ENCODE results near the gene CCDC157.
"Not testable (repeated sequence)": the region's sequence is repeated elsewhere in the genome, so short reads cannot be mapped to it uniquely, and the experiment has no call there.

The CCDC157 gene

DNA sequence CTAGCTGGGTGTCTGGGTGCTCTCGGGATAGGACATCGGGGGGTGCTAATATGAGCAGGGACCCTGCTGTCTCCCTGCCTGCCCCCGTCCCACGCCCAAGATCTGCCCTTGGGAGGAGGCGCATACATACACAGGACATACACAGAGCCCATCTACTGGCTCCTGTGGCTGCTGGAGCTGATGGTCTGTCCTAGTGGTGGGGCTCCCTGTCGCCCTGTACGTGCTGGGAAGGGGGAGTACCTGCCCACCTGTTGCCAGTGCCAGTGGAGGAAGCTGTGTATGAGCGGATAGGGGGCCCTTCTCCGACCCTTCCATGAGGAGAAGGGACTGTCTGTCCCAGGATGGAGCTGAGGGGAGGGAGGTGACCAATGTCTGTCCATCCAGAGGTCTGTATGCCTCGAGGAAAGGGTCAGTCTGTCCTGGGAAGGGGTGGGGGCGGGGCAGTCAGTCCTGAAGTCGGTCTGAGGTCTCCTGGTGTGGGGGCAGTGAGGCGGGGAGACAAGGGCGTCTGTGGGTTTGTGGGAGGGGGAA is 31.0 kb upstream of the CCDC157 start:
- DNase-seq (ENCODE audit: low read depth in 2 of 2) = no peak

DNA sequence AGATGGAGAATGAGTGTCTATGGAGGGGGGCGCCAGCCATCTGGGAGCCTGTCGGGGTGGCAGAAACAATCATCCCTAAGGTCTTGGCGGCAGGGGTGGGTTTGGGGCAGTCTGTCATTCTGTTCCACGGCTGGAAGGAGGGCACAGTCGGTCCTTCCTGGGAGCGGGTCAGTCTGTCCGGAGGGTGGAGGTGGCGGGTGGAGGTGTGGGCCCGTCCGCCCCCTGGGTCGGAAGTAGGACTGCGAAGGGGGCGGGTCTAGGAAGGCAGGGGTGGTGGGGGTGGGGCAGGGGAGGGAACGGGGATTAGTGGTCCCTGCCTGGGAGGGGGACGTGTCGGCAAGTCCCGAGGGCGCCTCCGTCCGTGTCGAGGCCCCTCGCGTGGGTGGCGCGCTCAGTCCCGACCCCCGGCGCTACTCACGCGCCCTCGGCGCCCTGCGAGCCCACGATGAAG is 30.5 kb upstream of the CCDC157 start:
- no peak for DNase-seq (ENCODE audit: low read depth in 2 of 2)

DNA sequence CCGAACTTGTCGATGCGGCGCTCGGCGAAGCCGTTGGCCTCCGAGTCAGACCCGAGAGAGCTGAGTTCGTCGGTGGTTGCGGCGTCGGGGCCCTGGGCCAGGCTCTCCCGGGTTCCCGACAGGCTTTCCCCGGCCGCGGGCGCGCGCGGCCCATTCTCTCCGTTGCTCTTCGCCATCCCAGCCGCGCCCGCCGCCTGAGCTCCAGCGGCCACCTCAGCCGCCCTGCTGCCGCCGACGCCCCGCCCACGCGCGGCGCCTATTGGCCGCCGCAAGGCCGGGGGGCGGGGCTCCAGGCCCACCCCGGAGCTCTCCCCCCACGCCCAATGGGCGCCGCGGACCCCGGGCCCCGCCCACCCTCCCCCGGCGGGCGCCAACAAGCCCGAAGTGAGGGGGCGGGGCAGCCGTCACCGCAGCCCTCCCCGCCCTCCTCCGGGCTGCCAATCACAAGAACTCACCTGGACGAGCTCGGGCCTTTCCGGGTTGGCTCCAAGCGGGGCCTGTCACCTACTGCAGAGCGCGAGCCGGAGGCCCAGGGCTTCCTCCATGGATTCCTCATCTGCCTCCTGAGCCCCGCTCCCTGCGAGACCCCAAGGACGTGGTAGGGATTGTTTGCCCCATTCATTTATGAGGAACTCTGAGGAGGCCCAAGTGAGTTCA is 30.0 kb upstream of the CCDC157 start, which contains the start of gene TBC1D10A:
TBC1D10A (minus strand) TSS at position 236 of the 657 bp plus-strand sequence; CDS start at position 176, 60 bp downstream.
- peak; percentile 86 to 94 for DNase-seq (ENCODE audit: low read depth in 2 of 2)

DNA sequence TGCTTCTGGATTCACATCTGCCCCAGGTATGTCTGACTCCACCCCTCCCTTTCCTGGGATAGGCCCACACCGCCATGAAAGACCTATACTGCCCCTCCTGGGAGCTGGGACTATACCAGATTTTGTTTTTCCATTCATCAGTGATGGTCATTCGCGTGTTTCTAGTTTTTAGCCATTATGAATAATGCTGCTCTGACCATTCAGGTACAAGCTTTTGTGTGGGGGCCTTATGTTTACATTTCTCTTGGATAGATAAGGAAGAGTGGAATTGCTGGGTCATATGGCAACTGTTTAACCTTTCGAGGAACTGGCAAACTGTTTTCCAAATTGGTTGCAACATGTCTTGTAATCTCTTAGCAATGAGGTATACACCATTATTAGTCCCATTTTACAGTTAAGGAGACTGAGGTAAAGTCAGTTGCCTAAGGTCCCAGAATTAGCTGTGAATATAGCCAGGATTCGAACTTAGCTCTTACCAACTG is 28.9 kb upstream of the CCDC157 start:
- DNase-seq (ENCODE audit: low read depth in 2 of 2) = no peak

DNA sequence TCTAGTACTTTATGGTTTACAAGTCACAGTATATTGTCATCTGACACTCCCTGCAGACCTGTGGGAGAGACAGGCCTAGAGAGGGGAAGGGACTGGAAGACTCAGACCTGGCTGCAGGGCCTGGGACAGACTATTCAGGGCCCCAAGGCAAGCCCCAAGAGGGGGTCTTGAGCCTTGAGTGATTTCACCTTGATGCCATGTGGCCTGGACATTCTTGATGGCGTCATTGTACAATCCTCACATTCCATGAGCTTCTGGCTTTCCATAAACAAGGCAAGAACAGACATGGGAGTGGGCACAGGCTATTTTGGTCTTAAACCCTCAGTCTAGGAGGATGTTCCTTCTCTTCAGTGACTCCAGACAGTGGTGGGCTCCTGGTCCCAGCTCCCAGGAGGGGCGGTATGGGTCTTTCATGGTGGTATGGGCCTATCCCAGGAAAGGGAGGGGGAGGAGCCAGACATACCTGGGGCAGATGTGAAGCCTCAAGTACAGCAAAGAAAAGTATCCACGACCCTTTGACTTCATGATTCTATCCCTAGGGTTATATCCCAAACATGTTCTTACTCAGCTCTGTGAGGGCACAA is 28.2 kb upstream of the CCDC157 start:
- no peak for DNase-seq (ENCODE audit: low read depth in 2 of 2)

DNA sequence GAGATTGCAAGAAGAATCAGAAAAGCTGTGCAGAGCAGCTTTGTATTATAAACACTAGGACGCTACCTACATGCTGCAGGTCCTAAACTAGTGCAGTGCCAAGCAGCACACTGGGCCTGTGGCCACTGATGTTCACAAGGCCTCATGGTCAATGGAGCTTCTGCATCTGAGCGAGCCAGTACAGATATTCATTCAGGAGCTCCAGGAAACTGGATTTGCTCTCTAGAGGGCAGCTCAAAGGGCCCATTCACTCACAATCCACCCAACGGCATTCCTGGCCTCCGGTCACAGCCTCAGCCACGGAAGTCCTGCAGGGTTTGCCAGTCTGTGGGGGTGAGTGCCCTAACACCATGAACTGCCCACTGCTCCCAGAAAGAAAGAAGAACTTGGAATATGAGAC is 24.3 kb upstream of the CCDC157 start:
- DNase-seq (ENCODE audit: low read depth in 2 of 2) = no peak

DNA sequence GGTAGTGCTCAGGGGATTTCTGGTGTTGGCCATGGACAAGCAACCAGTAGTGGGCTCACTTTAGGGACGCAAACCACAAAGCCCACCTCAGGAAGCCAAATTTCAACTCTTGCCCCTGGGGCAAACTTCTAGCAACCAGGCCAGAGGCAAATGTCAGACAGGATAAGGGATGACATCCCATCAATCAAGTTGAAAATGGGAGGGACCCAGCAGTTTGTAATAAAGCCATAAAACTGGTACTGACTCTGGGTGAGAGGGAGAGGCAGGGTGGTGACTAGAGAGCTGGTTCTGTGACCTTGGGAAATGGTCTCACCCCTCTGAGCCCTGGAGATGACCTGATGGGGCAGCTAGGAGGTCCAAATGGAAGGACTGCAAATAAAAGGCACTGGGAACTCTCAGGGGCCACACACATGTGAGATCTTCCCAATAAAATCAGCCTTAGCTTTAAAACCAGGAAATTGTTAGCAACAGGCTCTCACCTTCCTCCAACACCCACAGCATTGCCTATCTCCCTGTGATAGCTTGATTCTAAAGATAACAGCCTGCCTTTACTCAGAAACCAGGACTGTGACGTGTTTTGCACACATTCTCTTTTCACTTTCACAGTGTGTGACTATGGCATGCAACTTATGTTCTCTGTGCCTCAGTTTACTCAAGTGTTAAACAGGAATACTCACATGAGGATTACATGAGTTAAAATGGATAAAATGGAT is 23.7 kb upstream of the CCDC157 start:
- no peak for DNase-seq (ENCODE audit: low read depth in 2 of 2)

DNA sequence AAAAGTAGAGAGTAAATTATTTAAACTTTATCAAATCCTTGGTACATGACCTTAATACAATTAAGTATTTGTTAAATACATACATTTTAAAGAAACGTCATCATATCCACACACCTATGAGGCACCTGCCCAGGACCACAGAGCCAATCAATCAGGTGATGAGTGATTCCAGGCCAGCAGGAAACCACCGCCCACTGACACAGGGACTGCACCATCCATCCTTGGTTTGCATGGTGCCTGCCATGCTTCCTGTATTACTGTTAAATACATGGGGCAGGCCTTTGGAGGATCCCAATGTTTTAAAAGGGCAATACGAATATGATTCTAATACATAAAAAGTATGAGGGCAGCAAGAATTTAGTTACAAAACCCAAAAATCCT is 23.1 kb upstream of the CCDC157 start:
- DNase-seq (ENCODE audit: low read depth in 2 of 2) = no peak

DNA sequence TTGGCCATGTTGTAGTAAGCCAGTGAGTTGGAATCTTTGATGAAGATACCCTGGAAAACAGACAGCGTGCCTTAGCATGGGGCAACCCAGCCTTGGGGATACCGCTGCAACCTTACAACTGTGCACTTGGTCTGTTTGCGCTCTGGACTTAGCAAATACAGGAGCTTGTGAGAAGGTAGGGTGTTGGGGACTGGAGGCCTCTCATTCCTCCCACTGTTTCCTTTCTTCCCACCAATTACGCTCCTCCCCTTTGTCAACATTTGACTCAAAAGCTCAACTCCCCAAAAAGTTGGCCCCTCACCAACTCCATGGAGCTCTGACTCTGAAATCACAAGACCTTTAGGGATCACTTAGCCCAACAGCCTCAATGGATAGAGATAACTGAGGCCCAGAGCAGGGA is 22.2 kb upstream of the CCDC157 start:
- DNase-seq (ENCODE audit: low read depth in 2 of 2) = no peak

DNA sequence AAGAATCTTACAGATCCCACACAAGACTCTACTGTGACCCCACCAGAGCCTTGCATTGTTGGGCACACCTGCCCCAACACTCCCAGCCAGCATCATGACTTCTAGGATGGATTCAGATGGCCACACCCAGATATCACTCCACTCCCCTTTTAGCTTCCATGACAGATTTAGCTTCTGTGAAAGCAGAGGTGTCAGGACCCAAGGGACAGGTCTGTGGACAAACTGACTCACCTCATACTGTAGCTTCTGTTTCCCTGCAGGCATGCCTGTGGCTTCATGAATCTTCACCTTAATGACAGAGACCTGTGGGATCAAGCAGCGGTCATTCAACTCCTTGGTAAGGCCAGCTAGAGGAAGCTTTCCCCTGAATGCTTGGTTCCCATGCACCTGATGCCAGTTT is 21.6 kb upstream of the CCDC157 start:
- DNase-seq (ENCODE audit: low read depth in 2 of 2) = no peak

DNA sequence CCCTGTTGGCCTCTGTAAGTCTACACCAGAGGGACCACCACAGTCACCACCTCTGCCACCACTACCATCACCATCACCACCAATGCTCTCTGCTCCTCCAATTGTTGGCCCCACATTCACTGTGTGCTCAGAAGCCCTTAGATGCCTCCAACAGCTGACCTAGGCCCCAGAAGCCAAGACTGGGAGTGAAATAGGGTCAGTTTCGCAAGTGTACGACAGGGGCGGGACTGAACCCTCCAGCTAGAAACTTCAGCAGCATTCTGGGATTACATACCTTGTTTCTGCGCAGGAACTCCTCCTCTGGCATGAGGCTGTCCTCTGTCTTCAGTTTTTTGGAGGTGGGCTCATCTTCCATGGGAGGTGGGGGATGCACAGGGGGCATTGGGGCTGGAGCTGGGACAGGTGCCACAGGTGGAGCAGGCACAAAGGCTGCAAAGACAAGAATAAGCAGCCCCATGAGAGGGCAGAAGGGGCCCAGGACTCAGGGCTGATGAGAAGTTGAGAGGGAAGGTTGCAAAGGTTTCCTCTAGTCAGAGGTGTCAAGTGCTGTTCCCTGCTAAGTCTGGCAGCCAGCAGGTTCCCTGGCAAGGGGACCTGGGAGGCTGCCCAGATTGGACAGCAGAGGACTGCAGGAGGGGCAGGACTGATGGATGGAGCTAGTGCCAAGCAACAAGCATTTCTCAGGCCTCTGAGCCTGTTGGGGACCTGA is 19.9 kb upstream of the CCDC157 start:
- DNase-seq (ENCODE audit: low read depth in 2 of 2) = no peak

DNA sequence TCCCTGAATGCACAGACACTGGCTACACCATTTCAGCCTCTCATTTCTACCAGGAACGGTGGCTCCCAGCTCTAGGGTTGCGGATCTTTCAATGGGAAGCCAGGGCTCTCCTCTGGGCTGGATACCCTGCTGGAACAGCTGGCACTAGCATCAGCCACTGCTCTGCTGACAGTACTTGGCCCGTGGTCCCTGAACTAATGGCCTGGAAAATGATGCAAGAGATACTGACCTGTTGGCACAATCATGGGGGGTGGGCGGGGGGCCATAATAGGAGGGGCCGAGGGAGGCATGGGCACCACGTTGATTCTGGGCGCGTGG is 19.4 kb upstream of the CCDC157 start:
- no peak for DNase-seq (ENCODE audit: low read depth in 2 of 2)

DNA sequence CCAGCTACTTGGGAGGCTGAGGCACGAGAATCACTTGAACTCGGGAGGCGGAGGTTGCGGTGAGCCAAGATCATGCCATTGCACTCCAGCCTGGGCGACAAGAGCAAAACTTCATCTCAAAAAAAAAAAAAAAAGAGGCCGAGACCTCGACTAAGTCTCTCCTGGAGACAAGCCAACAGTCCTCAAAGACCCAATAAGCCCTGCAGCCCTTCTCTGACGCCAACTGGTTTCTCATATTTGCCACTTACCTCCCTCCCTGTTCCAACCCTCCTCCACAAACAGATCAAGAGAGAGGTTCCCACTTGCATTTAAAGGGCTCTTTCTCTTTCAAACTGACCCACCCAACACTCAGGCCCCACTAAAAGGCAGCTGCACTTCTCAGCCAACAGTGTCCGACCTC is 18.5 kb upstream of the CCDC157 start:
- not testable (repeated sequence) for DNase-seq (ENCODE audit: low read depth in 2 of 2)

DNA sequence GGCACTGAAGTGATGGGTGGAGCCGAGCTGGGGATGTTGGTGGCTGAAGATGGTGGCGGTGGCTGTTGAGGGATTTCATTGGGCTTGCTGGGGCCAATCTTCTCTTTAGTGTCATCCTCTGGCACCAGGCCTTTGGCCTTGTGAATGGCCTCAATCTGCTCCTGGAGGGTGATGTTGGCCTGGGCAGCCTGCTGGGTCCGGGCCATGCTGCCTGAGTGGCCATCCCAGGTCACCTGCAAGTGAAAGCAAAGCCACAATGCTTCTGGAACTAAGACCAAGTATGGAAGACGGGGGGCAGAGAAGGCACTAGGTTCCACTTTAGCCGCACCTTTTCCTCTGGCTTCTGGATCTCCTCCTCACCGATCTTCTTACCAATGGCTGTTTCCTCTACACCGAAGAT is 18.0 kb upstream of the CCDC157 start:
- DNase-seq (ENCODE audit: low read depth in 2 of 2) = no peak

DNA sequence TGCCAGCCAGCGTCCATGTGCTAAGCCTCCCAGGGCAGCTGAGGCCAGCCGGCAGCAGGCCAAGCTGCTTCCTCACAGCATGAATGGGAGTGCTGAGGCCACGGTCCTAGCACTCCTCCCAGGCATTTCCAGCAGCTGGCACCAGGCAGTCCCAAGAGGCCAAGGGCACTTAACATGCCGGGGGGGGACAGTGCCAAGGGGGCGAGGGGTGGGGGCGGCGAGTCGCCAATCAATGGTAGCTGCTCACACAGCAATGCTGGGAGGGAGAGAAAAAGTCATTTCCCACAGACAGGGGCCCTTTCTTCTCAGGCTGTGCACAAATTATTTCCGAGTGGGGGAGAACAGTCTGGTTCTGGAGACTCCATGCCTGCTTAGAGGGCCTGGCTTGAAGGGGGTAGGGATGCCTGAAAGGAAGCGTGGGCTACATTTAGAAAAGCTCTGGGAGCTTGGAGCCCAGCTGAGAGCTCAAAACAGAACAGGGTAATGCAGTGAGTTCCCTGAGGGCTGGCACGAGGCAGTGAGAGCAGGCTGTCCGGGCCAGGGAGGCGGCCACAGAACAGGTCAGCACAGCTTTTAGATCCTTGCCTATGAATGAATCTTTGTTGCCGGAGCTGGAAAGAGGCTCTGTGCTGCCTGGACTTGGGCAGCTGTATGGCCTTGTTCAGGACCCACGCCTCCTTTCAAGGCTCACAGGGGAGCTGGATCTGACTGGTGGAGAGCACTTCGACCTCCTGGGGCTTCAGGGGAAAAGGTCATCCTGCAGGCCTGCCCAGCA is 15.7 kb upstream of the CCDC157 start:
- DNase-seq (ENCODE audit: low read depth in 2 of 2) = no peak

DNA sequence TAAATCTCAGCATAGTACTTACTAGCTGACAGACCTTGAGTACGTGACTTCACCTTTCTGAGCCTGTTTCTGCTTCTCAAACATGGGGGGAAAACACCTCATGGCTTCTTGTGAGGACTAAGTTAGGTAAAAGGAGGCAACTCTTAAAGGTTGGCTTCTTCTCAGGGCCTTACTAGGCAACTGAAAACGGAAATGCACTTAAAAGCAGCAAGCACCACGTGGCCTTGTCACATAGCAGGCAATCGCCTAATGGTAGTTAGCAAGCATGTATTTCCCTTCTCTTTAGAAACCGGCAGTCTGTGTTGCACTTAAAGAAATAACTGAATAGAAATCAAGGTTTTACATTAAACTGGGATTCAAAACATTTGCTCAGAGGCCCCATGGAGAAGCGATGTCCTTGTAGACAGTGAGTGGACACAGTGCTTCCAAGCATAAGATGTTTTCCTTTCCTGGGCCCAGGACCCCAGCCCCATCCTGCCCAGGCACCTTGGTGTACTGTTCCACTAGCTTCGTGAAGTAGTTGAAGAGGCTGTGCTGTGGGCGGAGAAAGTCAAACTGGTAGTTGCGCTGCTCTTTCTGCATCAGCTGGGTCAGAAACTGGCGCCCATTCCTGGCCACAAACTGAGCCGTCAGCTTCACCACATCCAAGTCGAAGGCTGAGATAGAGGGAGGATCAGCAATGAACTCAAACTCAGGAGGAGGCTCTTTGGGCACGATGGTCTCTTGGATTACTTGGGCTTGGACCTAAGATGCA is 12.2 kb upstream of the CCDC157 start:
- peak; percentile 28 to 41 for DNase-seq (ENCODE audit: low read depth in 2 of 2)

DNA sequence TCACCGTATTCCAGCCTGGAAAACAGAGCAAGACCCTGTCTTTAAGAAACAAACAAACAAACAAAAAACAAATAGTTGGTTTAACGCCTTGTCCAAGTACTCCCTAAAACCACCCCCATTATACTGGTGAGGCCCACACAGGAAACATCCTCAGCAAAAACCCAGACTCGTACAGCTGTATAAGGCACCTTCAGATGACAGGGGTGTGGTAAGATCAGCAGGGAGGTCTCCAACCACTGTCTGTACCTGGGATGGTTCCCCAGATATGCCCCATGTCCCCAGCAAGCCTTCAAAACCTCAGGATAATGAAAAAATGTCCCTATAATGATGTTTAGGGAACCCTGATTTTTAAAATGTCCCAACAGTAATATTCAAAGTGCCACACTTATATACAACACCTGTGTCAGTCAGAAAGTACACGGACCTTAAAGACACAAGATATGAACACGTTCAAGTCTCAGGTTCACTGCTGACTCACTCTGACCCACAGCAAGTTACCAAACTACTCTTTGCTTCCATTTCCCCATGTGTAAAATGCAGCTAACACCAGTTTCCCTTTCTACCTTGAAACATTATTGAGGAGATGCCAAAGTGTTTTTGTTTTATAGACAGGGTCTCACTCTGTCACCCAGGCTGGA is 9.4 kb upstream of the CCDC157 start:
- DNase-seq (ENCODE audit: low read depth in 2 of 2) = no peak

DNA sequence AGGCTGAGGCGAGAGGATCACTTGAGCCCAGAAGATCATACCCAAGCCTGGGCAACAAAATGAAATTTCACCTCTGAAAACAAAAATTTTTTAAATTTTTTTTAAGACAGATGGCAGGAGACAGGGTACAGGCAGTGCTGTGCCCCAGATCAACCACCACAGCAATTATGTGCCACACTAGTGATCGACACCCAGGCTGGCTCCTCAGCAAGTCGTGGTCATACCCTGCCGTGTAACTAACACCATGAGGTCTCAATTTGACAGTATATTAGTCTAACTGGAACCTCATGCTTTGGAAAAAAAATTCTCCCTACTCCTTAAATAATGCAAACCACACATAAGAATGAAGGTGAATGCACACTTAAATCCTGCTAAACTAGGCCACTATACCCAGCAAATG is 8.4 kb upstream of the CCDC157 start:
- no peak for DNase-seq (ENCODE audit: low read depth in 2 of 2)

DNA sequence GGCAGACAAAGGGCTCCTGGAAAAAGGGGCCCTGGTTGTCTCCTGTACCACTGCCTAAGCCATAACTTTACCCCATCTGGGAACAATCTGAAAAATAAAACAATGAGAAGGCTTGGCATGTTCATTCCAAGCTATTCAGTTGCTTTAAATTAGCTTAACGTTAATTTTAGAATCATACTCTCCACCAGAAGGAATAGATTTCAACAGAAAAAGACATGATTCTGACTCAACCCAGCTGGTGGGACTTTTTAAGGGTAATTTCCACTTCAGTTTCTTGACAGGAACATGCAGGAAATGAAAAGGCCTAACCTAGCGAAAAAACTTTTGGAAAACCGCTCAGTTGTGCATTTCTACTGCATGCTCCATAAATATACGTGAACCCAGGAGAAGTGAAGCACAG is 8.0 kb upstream of the CCDC157 start:
- no peak for DNase-seq (ENCODE audit: low read depth in 2 of 2)

DNA sequence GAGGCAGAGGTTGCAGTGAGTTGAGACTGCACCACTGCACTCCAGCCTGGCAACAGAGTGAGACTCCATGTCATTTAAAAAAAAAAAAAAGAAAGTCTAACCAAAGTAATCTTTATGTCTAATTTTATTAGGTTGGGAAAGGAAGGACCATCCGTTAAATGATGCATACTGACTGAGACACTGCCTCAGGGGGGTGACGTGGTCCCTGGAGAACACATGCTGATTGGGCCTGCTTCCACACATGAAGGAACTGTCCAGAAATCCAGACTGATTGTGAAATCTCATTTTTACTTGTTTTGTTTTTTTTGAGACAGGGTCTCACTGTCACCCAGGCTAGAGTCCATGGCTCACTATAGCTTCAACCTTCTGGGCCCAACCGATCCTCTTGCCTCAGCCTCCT is 5.6 kb upstream of the CCDC157 start:
- DNase-seq (ENCODE audit: low read depth in 2 of 2) = no peak
